Lower leg skin (tissue), 3 donors: Measurements from ENCODE around the gene RXRA.

Experiments used
- CTCF ChIP-seq, 3 donors: fragments of 450-650 bp; IDR thresholded peaks; one replicate each; pipeline ENCODE4 v1.5.1; 2016; ENCODE audit warnings: antibody characterized with exemption in 3 of 3, mild to moderate bottlenecking in 3 of 3, moderate library complexity in 2 of 3
- POLR2A ChIP-seq, 2 donors: fragments of 450-650 bp; IDR thresholded peaks; one replicate each; pipeline ENCODE4 v1.6.1; 2016 to 2017; ENCODE audit warnings: antibody characterized with exemption in 2 of 2, mild to moderate bottlenecking in 1 of 2, moderate library complexity in 1 of 2

- no peak for TF ChIP-seq CTCF (IDR thresholded peaks at IDR 0.05)
- no peak for TF ChIP-seq POLR2A (IDR thresholded peaks at IDR 0.05)
Observed at GRCh38 chr9:134466869-134467616, 140.8 kb downstream of the RXRA start.
